Measurements from ENCODE around the gene MCF2L2. TPM values are rescaled to one million over a fixed set of nuclear protein-coding genes. Genes with fewer than 3 reads are reported as not detected.

Gene MCF2L2
- total and polyA plus RNA-seq, 2 of the 13 experiments (the other 11 are each of a cell fraction or from before 2014, with no cell fraction given) = not detected

GRCh38 chr3:183338520-183338919 is 89.9 kb downstream of the MCF2L2 start (continued):
- no peak for TF ChIP-seq RERE (CRISPR knock-in tag; IDR thresholded peaks at IDR 0.05; ENCODE audit: low read depth)
- no peak for TF ChIP-seq TBX3 (IDR thresholded peaks at IDR 0.05; ENCODE audit: borderline replicate concordance)
- no peak for TF ChIP-seq GRHL1 (CRISPR knock-in tag; conservative IDR thresholded peaks at IDR 0.05)
- TF ChIP-seq ZNF546 (CRISPR knock-in tag; conservative IDR thresholded peaks at IDR 0.05) = no peak
- TF ChIP-seq ZNF841 (CRISPR knock-in tag; IDR thresholded peaks at IDR 0.05; ENCODE audit: borderline replicate concordance) = no peak
- TF ChIP-seq PRPF4 (IDR thresholded peaks at IDR 0.05; ENCODE audit: low read depth, low read length, poor library complexity, severe bottlenecking) = no peak

Data from HepG2 (cell line).